GM21423 (cell line): Measurements from ENCODE around the gene CENPT.

Experiments
- ATAC-seq: cut with Tn5 transposase; IDR thresholded peaks from one replicate; pipeline ENCODE4 v1.9.1; 2021; ENCODE audit warnings: mild to moderate bottlenecking, moderate library complexity; ENCODE audit not compliant: unreplicated experiment

Gene CENPT, protein sequence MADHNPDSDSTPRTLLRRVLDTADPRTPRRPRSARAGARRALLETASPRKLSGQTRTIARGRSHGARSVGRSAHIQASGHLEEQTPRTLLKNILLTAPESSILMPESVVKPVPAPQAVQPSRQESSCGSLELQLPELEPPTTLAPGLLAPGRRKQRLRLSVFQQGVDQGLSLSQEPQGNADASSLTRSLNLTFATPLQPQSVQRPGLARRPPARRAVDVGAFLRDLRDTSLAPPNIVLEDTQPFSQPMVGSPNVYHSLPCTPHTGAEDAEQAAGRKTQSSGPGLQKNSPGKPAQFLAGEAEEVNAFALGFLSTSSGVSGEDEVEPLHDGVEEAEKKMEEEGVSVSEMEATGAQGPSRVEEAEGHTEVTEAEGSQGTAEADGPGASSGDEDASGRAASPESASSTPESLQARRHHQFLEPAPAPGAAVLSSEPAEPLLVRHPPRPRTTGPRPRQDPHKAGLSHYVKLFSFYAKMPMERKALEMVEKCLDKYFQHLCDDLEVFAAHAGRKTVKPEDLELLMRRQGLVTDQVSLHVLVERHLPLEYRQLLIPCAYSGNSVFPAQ

DNA sequence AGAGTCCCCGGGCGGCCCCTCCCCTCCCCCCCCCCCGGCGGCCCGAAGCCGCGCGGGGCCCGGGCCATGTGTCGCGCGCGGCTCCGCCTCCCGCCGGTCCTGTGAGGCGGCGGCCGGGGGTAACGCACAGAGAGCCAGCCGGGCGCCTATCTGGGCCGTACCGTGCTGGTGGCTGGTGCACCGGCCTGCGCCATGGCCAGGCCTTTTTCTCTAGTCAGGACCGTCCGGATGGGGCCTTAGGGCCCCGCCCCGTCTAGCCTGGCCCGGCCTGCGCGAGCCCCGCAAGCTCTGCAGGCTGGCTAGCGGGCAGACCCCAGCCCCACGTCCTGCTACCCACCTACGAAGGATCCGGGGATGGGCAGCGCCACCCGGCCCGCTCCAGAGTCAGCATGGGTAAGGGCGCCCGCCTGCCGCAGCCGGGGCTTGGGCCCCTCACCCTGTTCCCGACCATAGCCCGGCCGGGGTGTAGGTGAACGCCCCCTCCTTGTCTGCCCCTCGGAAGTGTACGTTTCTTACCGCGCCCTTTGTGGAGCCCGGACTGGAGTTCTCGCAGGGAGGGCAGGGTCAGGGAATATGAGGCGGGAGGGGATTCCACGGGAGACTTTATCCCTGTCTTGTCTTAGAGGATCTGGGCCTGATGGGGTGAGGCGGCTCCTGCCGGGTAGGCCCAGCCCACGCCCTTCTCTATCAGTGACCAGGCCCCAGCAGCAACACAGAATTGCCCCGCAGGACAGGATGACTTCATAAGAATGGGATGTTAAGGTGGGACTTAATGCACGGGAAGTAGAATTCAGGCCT, at the start of gene CENPT:
CENPT (minus strand) TSS at position 630 of the 798 bp plus-strand sequence. CDS start 13,834 bp downstream, outside the sequence.
- peak; percentile 35 for ATAC-seq

DNA sequence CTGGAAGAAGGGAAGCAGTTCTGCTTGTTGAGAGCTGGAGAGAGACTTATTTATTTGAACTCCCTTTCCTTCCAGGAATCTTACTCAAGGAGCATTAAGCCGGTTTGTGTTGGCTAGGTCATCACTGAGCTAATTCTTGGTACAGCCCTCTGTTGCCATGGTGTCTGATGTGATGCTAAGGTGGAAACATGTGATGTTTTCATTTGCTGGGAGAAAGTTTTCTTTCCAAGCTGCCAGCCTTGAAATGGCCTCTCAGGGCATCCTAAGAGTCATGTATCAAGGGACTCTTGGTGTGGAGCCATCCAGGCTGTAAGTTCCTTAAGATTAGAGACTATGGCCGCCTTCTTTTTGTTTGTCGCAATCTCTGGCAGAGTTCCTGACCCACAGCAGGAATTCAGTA, 49.7 kb upstream of the CENPT start:
- no peak for ATAC-seq

DNA sequence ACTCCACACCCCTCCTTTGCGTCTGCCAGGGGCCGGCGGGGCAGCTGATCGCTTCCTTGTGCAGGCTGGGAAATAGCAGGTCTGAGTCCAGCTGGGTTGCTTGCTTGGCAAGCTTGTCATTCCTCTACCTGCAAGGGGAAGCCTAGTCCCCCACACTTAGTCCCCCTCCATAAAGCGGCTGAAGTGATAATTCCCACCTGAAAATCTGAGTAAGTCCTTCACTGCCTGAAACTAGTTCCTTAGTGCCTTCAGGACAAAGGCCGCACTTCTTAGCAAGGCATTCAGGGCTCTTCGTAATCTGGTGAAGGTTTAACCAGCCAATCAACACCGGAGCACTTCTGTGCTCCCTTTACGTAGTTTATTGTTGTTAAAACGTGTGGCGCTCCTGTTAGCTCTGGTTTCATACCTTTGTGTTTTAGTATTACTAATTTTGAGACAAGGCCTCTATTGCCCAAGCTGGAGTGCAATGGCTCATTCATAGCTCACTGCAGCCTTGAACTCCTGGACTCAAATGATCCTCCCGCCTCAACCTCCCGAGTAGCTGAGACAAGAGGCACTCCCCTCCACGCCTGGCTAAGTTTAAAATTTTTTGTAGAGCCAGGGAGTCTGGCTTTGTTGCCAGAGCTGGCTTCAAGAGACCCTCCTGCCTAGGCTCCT, 46.4 kb upstream of the CENPT start:
- ATAC-seq: no peak

DNA sequence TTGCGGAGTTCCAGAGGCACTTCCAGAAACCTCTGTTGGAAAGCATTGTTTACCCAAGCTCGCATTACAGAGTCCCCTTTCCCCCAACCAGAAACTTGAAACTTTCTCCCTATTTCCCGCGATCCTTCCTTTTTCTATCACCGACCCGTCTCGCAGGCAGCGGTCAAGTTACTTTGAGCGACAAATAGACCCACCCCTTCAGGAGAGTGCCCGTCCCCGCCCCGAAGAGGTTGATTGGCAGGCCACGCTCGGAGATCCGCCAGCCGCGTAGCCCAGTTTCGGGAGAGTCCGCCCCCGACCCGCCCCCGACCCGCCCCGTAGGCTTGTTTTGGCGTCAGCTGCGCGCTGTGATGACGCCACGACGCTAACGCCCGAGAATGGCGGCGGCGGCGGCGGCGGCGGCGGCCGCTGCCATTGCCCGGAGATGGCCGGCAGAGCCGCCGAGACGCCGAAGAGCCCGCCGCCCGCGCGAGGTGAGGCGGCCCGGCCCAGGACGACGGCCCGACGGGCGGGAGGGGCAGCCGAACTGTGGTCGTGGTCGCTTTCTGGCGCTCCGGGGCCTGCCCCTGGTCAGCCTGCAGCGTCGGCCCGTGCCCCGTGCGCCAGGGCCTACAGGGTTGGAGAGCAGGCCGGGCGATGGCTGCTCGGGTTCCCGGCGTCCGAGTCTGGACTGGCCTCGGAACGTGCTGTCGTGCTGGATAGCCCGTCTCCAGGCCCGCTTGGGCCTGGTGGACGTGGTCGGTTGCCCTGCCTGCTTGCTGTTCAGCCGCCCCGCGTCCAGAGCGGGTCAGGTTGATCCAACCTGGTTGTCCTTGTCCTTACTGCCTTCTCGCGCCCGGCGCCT, 45.6 kb upstream of the CENPT start, which contains the start of gene PSKH1:
PSKH1 (plus strand) TSS at position 356 of the 844 bp plus-strand sequence. CDS start 15,496 bp downstream, outside the sequence.
- ATAC-seq: peak; percentile 93

DNA sequence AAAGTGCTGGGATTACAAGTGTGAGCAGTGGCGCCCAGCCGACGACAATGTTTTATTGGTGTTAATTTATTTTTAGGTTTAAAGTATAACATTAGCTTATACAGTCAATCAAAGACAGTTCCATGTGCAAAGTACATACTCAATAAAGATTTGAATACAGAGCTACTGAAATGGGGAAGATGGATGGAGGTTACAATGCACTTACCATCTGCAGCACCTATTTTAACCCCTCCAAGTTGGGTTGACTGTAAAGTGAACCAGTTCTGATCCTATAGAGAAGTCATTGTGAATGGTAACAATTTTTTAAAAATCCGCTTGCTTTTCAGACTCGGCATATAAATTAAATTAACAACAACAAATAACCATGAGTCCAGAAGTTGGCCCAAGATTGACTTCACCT, 44.9 kb upstream of the CENPT start:
- no peak for ATAC-seq

DNA sequence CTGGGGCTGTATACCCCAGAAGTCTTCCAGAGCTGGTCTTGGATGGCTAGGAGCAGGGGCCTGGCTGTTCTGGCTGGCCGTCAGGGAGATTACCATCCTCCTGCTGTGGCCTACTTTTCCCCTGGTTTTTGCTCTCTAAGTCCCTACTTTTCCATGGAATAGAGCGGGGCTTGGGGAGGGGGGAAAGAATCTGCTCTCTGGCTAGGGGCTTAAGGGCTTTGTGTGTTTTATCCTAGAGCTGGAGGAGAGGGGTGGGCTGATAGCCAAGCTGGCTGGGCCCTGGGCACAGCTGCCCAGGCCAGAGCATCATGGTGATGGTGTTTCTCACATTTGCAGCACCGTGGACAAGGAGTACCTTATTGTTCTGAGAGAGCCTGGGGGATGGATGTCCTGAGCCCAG, 40.8 kb upstream of the CENPT start:
- ATAC-seq: no peak

DNA sequence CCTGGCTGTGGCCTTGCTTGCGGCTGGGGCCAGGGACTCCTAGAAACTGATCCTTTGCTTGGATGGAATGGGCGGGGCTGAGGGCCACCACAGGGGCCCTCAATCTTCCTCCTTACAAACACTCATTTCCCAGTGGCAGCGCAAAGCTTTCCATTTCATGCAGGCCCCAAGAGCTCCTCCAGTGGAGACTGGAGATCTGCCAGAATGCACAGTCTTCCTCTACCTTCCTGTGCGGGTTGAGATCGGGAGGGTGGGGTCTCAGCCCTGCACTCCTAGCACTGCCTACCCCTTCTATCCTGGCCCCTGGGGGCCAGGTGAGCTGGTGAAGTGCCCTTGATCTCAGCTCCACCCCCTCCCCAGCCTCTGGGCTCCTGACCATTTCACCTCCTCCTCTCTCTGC, 38.9 kb upstream of the CENPT start:
- no peak for ATAC-seq

DNA sequence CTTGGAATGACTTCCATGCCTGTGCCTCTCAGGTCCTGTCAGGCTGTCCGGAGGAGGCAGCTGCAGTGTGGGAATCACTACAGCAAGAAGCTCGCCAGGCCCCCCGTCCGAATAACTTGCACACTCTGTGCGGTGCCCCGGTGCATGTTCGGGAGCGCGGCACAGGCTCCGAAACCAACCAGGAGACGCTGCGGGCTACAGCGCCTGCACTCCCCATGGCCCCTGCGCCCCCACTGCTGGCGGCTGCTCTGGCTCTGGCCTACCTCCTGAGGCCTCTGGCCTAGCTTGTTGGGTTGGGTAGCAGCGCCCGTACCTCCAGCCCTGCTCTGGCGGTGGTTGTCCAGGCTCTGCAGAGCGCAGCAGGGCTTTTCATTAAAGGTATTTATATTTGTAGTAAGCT, 38.5 kb upstream of the CENPT start:
- no peak for ATAC-seq

DNA sequence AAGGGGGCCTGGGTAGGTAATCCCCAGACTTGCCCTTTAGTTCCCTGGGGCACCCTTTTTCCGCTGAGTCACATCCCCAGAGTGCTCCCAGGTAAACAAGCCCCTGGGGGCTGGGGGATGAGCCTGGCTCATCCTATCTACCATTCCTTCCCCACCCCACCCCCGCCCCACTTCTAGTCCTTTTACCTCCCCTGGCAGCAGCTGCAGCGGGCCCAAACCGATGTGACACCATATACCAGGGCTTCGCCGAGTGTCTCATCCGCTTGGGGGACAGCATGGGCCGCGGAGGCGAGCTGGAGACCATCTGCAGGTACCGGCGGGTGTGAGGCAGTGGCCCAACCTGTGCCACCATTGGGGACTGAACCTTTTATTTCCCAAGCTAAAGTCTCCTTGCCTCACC, 38.1 kb upstream of the CENPT start:
- no peak for ATAC-seq

DNA sequence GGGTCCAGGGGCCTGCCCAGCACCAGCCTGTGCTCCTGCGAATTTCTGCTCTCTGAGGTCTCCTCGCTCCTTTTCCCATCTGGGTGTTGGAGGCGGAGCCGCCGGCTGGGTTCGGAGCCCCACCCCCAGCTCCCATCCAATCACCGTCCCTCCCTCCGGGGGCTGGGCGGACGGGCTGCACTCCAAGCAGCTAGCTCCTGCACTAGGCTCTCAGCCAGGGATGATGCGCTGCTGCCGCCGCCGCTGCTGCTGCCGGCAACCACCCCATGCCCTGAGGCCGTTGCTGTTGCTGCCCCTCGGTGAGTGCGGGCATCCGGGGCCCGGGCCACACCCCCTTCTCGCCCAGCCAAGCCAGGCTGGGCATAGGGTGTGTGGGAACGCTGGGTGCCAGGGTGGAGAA, 37.2 kb upstream of the CENPT start, which contains the start of gene NRN1L:
NRN1L (plus strand) TSS at position 202 of the 400 bp plus-strand sequence; CDS start at position 221, 19 bp downstream.
- no peak for ATAC-seq

DNA sequence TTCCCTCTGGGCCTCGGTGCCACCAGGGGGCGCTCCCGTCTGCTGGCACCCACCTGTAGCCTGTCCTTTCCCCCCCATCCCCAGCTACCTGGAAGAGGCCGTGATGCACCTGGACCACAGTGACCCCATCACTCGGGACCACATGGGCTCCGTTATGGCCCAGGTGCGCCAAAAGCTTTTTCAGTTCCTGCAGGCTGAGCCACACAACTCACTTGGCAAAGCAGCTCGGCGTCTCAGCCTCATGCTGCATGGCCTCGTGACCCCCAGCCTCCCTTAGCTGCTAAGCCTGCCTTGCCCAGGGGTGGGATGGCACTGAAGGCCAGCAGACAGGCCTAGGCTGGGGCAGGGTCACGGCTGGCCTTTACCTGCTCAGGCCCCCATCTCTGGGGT, 36.4 kb upstream of the CENPT start:
- no peak for ATAC-seq

DNA sequence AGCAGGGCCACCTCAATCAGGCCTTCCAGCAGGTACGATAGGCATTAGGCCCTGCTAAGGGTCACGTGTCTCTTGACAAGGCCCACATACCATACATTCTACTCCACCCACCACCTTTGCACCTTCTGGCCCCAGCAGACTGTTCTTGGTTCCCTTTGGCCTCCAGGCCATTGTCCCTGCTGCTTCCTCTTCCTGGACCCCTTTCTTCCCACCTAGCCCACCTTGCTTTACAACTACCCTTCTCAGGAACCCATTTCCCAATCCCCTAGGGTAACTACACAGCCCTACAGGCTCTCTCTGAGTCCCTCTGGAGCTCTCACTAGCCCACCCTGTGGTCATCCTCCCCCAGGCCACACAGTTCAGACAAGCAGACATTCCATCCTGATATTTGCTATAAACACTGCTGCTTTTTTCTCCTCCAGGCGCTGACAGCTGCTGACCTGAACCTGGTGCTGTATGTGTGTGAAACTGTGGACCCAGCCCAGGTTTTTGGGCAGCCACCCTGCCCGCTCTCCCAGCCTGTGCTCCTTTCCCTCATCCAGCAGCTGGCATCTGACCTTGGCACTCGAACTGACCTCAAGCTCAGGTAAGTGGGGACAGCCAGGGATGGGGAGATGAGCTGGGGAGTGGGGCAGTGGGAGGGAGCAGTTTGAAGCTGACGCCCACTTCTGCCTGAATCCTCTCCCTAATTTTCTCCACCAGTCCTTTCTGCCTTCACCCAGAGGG, 35.8 kb upstream of the CENPT start:
- no peak for ATAC-seq

DNA sequence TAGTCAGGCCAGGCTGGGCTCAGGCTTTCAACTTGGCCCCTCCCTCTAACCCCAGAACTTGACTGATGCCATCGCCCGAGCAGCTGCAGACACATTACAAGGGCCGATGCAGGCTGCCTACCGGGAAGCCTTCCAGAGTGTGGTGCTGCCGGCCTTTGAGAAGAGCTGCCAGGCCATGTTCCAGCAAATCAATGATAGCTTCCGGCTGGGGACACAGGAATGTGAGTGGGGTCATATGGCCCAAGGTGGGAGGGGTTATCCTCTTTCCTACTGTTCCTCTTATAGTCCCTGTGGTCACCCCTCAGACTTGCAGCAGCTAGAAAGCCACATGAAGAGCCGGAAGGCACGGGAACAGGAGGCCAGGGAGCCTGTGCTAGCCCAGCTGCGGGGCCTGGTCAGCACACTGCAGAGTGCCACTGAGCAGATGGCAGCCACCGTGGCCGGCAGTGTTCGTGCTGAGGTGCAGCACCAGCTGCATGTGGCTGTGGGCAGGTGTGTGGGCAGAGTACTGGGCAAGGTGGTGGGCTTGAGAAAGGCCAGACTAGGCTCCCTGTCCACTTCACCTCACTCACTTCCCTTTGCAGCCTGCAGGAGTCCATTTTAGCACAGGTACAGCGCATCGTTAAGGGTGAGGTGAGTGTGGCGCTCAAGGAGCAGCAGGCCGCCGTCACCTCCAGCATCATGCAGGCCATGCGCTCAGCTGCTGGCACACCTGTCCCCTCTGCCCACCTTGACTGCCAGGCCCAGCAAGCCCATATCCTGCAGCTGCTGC, 35.1 kb upstream of the CENPT start:
- ATAC-seq: no peak

DNA sequence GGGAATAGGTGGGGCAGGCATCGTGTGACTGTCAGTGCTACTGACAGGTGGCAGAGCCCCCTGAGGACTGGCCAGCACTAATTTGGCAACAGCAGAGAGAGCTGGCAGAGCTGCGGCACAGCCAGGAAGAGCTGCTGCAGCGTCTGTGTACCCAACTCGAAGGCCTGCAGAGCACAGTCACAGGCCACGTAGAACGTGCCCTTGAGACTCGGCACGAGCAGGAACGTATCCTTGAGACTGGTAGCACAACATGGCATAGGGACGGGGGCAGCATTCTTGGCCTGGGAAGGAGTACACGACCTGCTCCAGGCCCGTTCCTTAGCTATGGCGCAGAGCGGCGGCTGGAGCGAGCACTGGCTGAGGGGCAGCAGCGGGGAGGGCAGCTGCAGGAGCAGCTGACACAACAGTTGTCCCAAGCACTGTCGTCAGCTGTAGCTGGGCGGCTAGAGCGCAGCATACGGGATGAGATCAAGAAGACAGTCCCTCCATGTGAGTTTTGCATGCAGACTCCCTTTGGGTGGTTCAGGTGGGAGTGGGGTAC, 34.2 kb upstream of the CENPT start:
- ATAC-seq: no peak

DNA sequence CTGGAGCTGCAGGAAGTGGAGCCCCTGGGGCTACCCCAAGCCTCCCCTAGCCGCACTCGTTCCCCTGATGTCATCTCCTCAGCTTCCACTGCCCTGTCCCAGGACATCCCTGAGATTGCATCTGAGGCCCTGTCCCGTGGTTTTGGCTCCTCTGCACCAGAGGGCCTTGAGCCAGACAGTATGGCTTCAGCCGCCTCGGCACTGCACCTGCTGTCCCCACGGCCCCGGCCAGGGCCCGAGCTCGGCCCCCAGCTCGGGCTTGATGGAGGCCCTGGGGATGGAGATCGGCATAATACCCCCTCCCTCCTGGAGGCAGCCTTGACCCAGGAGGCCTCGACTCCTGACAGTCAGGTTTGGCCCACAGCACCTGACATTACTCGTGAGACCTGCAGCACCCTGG, 33.1 kb upstream of the CENPT start:
- no peak for ATAC-seq

DNA sequence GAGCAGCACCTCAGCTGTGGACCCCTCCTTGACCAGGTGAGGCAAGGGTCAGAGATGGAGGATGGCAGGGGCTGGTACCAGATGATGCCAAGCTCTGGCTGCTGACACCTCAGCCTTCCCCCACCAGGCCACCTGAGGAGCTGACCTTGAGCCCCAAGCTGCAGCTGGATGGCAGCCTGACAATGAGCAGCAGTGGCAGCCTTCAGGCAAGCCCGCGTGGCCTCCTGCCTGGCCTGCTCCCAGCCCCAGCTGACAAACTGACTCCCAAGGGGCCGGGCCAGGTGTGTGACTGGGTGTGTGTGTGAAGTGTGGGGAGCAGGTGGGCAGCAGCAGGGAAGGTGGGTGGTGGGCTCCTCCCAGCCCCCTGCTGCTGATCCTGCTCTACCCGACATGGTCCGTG, 32.4 kb upstream of the CENPT start:
- ATAC-seq: no peak

DNA sequence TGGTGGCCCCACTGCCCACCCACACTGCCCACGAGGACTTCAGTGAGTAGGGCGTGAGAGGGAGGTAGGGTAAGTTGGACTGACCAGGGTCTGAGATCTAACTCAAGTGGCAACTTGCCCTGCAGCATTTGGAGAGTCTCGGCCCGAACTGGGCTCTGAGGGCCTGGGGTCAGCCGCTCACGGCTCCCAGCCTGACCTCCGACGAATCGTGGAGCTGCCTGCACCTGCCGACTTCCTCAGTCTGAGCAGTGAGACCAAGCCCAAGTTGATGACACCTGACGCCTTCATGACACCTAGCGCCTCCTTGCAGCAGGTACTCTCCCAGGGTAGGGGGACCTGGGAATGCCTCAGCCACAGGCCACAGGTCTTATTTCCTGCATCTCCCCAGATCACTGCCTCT, 32.0 kb upstream of the CENPT start:
- ATAC-seq: no peak

DNA sequence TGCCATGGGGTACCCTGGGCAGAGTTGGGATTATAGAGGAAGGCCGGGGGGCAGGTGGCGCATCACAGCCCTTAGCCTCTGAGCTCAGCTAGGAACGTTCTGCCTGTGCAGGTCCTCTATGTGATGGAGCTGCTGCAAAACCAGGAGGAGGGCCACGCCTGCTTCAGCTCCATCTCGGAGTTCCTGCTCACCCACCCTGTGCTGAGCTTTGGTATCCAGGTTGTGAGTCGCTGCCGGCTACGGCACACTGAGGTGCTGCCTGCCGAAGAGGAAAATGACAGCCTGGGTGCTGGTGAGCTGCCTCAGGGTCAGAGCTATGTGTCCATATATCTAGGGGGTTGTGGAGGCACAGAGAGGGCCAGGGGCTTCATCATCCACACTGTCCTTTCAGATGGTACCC, 31.4 kb upstream of the CENPT start:
- no peak for ATAC-seq

DNA sequence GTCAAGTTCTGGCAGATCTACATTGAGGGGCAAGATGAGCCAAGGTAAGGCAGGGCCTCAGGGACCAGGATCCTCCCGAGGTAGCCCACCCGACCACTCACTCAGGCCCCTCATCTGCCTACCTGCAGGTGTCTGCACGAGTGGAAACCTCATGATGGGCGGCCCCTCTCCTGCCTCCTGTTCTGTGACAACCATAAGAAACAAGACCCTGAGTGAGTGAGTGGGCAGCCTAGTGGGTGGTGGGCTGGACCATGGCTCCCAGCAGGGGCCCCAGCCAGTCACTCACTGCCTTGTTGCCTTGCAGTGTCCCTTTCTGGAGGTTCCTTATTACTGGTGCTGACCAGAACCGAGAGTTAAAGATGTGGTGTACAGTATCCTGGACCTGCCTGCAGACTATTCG, 30.7 kb upstream of the CENPT start:
- ATAC-seq: no peak
